Endothelial cell of umbilical vein (primary cell): ENCODE data around the gene MS4A4A. TPM values are rescaled to one million over a fixed set of nuclear protein-coding genes. Genes with fewer than 3 reads are reported as not detected.

Experiments
- BruUV-seq: library from RNA; stranded (reverse); fragments of 400-500 nt; replicated peaks from 2 replicates; lab custom pipeline; 2021; lab: Mats Ljungman, UMichigan
- CTCF ChIA-PET: fragments of 300-600, 350-600 bp; sonication (Branson Sonifier 250); formaldehyde crosslinking; loops from one replicate; lab custom pipeline; 2021; ENCODE audit warnings: antibody characterized with exemption, inconsistent platforms; lab: Charles Lee
- POLR2A ChIA-PET: fragments of 300-600, 350-600 bp; sonication (Branson Sonifier 250); formaldehyde crosslinking; loops from one replicate; lab custom pipeline; 2021; ENCODE audit warnings: antibody characterized with exemption, inconsistent platforms; lab: Charles Lee
- DNase-seq: peaks from one replicate; pipeline ENCODE4 v3.0.0-alpha.2; 2011; ENCODE audit warnings: low read depth, low spot score
- FAIRE-seq: peaks from 2 replicates; lab custom pipeline; 2011; peaks lifted over from hg19 to GRCh38; lab: Jason Lieb, UNC
- H2AFZ ChIP-seq: 2 replicates; pipeline ENCODE4 v1.6.0; 2012; ENCODE audit warnings: low read depth, low read length, control low read depth, inconsistent platforms
- H3K27ac ChIP-seq: 2 replicates; pipeline ENCODE4 v1.5.1; 2011; ENCODE audit warnings: low read depth, mild to moderate bottlenecking, control low read depth, low read length, moderate library complexity; ENCODE audit not compliant: insufficient read depth
- H3K27me3 ChIP-seq, 2 experiments: 2 replicates each; pipeline versions ENCODE4 v1.6.0 to v1.6.1; 2011; ENCODE audit warnings: low read length in 2 of 2, mixed read lengths in 1 of 2; ENCODE audit not compliant: control insufficient read depth in 2 of 2, insufficient read depth in 2 of 2
- H3K36me3 ChIP-seq, 2 experiments: 2 replicates in 1 of 2; 3 replicates in 1 of 2; pipeline ENCODE4 v1.5.1; 2011; ENCODE audit warnings: low read length in 2 of 2, mild to moderate bottlenecking in 1 of 2, moderate library complexity in 1 of 2; ENCODE audit not compliant: control insufficient read depth in 2 of 2, insufficient read depth in 2 of 2; ENCODE audit errors: extremely low read depth in 1 of 2
- H3K4me1 ChIP-seq: 3 replicates; pipeline ENCODE4 v1.5.1; 2011; ENCODE audit warnings: mild to moderate bottlenecking, low read length; ENCODE audit not compliant: control insufficient read depth, insufficient read depth; ENCODE audit errors: extremely low read depth
- H3K4me2 ChIP-seq: 2 replicates; pipeline ENCODE4 v1.6.1; 2011; ENCODE audit warnings: low read length, control low read depth, mixed read lengths; ENCODE audit not compliant: insufficient read depth
- H3K4me3 ChIP-seq, 3 experiments: fragments of 200-600 bp in 1 of 3; sonication (generic), shearing (Covaris generic) in 1 of 3; replicated peaks in 1 of 3; 2 replicates each; pipeline ENCODE4 v1.5.1; 2011 to 2016; ENCODE audit warnings: control low read depth in 3 of 3, low read length in 3 of 3, mild to moderate bottlenecking in 2 of 3, inconsistent platforms in 1 of 3, low read depth in 1 of 3, moderate library complexity in 1 of 3; ENCODE audit not compliant: insufficient read depth in 1 of 3
- H3K79me2 ChIP-seq: 2 replicates; pipeline ENCODE4 v1.6.0; 2012; ENCODE audit warnings: low read length, inconsistent platforms; ENCODE audit not compliant: control insufficient read depth, insufficient read depth
- H3K9ac ChIP-seq: replicated peaks from 2 replicates; pipeline ENCODE3; 2011; ENCODE audit warnings: low read length, control low read depth; ENCODE audit not compliant: insufficient read depth; ENCODE audit errors: extremely low read depth
- H3K9me1 ChIP-seq: replicated peaks from 3 replicates; pipeline ENCODE4 v1.6.0; 2011; ENCODE audit warnings: mild to moderate bottlenecking, low read length; ENCODE audit not compliant: control insufficient read depth, insufficient read depth; ENCODE audit errors: extremely low read depth
- H3K9me3 ChIP-seq: replicated peaks from 2 replicates; pipeline ENCODE4 v1.5.1; 2012; ENCODE audit warnings: low read length, inconsistent platforms; ENCODE audit not compliant: control insufficient read depth, insufficient read depth
- H4K20me1 ChIP-seq: replicated peaks from 2 replicates; pipeline ENCODE3; 2011; ENCODE audit warnings: mild to moderate bottlenecking, low read length; ENCODE audit not compliant: control insufficient read depth, insufficient read depth; ENCODE audit errors: extremely low read depth
- CTCF ChIP-seq, 2 donors: IDR thresholded peaks; 1 replicate in 1 of 2; 2 replicates in 1 of 2; pipeline ENCODE4 v1.5.1; 2011; ENCODE audit warnings: low read length in 2 of 2, mild to moderate bottlenecking in 2 of 2, moderate library complexity in 2 of 2, control low read depth in 1 of 2, inconsistent platforms in 1 of 2, low read depth in 1 of 2; ENCODE audit not compliant: insufficient read depth in 1 of 2; ENCODE audit errors: extremely low read depth in 1 of 2
- EZH2 ChIP-seq: IDR thresholded peaks from 2 replicates; pipeline ENCODE4 v1.6.1; 2012; ENCODE audit warnings: borderline replicate concordance, low read depth, mild to moderate bottlenecking, moderate library complexity, low read length, inconsistent platforms; ENCODE audit not compliant: severe bottlenecking
- FOS ChIP-seq: IDR thresholded peaks from 2 replicates; pipeline ENCODE4 v1.6.1; 2011; ENCODE audit warnings: mild to moderate bottlenecking, low read length, moderate library complexity, borderline replicate concordance; ENCODE audit not compliant: insufficient read depth
- GATA2 ChIP-seq: IDR thresholded peaks from 2 replicates; pipeline ENCODE4 v1.7.0; 2011; ENCODE audit warnings: low read depth, mild to moderate bottlenecking, moderate library complexity, mixed read lengths, low read length; ENCODE audit not compliant: insufficient read length, insufficient read depth
- JUN ChIP-seq: IDR thresholded peaks from 2 replicates; pipeline ENCODE4 v1.6.1; 2011; ENCODE audit warnings: borderline replicate concordance, low read depth; ENCODE audit not compliant: insufficient read length, insufficient read depth
- MYC ChIP-seq: IDR thresholded peaks from one replicate; pipeline ENCODE4 v1.6.1; 2011; ENCODE audit warnings: mild to moderate bottlenecking, low read depth, low read length
- POLR2A ChIP-seq: IDR thresholded peaks from 2 replicates; pipeline ENCODE4 v1.6.1; 2012; ENCODE audit warnings: low read depth, mild to moderate bottlenecking, control low read depth, low read length
- POLR2AphosphoS5 ChIP-seq: IDR thresholded peaks from 2 replicates; pipeline ENCODE4 v1.6.1; 2012; ENCODE audit warnings: low read depth, mild to moderate bottlenecking, control low read depth, low read length, moderate library complexity; ENCODE audit not compliant: insufficient read depth
- dilution Hi-C: fragments of 300-500 bp; cut with MboI; formaldehyde crosslinking; loops from one replicate; pipeline ENCODE4 v1.15.0; 2019; ENCODE audit warnings: low sequenced_read_pairs; ENCODE audit not compliant: extremely low pct_ligation_motif_present
- intact Hi-C: fragments of 100-400 bp; cut with micrococcal nuclease; formaldehyde crosslinking; loops from one replicate; pipeline ENCODE4 v1.10.0; 2022
- polyA plus RNA-seq, 4 experiments: library from polyadenylated mRNA; depleted of rRNA in 3 of 4; stranded (reverse) in 3 of 4; unstranded in 1 of 4; fragments of >200 nt; gene quantifications; 2 replicates each; pipeline versions ENCODE4 v1.2.1 to v1.2.3, GENCODE V29; 2011 to 2012; ENCODE audit warnings: missing spikeins in 1 of 4
- total RNA-seq: library from RNA; stranded (reverse); gene quantifications from 2 replicates; pipeline ENCODE4 v1.2.3, GENCODE V29; 2021
- TF ChIP-seq, protein P1 (sequence below): IDR thresholded peaks from 2 replicates; pipeline ENCODE4 v1.6.1; 2011; ENCODE audit not compliant: insufficient read depth, insufficient read length

Gene MS4A4A
- total and polyA plus RNA-seq, 2 donors (not counting 3 experiments of a cell fraction or from before 2014, with no cell fraction given) = 0.19 TPM; not detected in 1

DNA sequence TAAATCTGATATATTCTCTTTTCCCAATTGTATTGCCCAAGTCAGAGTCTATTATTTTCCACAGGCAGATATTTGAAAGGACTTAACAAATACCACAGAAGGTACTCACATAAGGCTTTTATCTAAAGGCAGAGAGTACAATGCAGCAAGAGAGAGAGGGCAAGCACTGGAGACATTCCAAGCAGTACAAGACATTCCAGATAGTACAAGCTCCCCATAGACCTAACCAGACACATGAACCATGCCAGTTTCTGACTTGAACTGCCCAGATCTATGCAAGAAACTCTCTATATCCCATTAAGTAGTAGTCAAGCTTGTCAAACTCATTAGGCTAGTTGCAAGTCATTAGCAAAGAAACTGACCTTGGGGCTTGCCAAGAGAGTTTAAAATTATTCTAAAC, 35.4 kb downstream of the MS4A4A start:
- no peaks in the 10 kb centered on the region for H3K79me2 ChIP-seq
- H3K9me3 ChIP-seq = no peaks in the 10 kb centered on the region
- no peak overlapping the region for H3K9ac ChIP-seq
- no peak overlapping the region for H2AFZ ChIP-seq
- no peaks in the 10 kb centered on the region for H3K36me3 ChIP-seq
- H3K4me2 ChIP-seq = no peak overlapping the region
- BruUV-seq = no TSS peak
- H3K4me1 ChIP-seq = peaks cover 13% of the 10 kb centered on the region
- H3K27me3 ChIP-seq = no peaks in the 10 kb centered on the region
- H4K20me1 ChIP-seq = no peaks in the 10 kb centered on the region
- no peak overlapping the region for H3K4me3 ChIP-seq
- POLR2A ChIA-PET = no interaction called here
- intact Hi-C loops = no loop called here
- CTCF ChIA-PET = interaction anchor here (0.8 to 2.4 kb wide), 4 partner anchors 9 to 65 kb away, joined by 3 to 16 read pairs (median 3); no protein-coding TSS in a partner anchor
- peak; percentile 19 for DNase-seq
- dilution Hi-C loops = no loop called here
- H3K27ac ChIP-seq = no peak overlapping the region
- no peak for FAIRE-seq
- TF ChIP-seq CTCF (IDR thresholded peaks at IDR 0.05; ENCODE audit: extremely low read depth in 1 of 2, insufficient read depth in 1 of 2, low read depth in 1 of 2, low read length in 2 of 2) = no peak
- no peak for TF ChIP-seq POLR2A
- TF ChIP-seq, protein P1, sequence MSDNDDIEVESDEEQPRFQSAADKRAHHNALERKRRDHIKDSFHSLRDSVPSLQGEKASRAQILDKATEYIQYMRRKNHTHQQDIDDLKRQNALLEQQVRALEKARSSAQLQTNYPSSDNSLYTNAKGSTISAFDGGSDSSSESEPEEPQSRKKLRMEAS = no peak
- no peak for TF ChIP-seq FOS
- no peak for TF ChIP-seq EZH2
- no peak for TF ChIP-seq POLR2AphosphoS5
- TF ChIP-seq GATA2 = no peak
- TF ChIP-seq JUN = no peak
- no peak for TF ChIP-seq MYC
- no peaks in the 10 kb centered on the region for H3K9me1 ChIP-seq
